SK-N-SH (cell line): Measurements from ENCODE around the gene PCK2.

ENCODE experiments used
- EP300 ChIP-seq, 2 experiments: IDR thresholded peaks; 2 replicates each; pipeline versions ENCODE4 v1.4.0 to v1.6.1; 2012; ENCODE audit warnings: borderline replicate concordance in 1 of 2, low read depth in 1 of 2, low read length in 1 of 2
- EZH2phosphoT487 ChIP-seq: fragments of 200-600 bp; sonication (generic); IDR thresholded peaks from 2 replicates; pipeline ENCODE4 v1.6.1; 2017; ENCODE audit warnings: low read depth, mixed run types, mild to moderate bottlenecking, antibody characterized with exemption, moderate library complexity, borderline replicate concordance
- FOXJ3 ChIP-seq: sonication (generic); formaldehyde crosslinking; IDR thresholded peaks from 2 replicates; pipeline ENCODE4 v1.5.1; 2020; ENCODE audit warnings: mild to moderate bottlenecking, missing genetic modification reagents
- GABPA ChIP-seq: IDR thresholded peaks from 2 replicates; pipeline ENCODE4 v1.4.0; 2012; ENCODE audit warnings: low read depth, mild to moderate bottlenecking
- JUND ChIP-seq: IDR thresholded peaks from 2 replicates; pipeline ENCODE4 v1.4.0; 2012
- NRF1 ChIP-seq: IDR thresholded peaks from 2 replicates; pipeline ENCODE4 v1.6.1; 2012; ENCODE audit warnings: low read depth, mild to moderate bottlenecking, low read length
- POLR2AphosphoS5 ChIP-seq: IDR thresholded peaks from 2 replicates; pipeline ENCODE4 v1.6.1; 2012; ENCODE audit warnings: low read depth, low read length
- SIN3A ChIP-seq: IDR thresholded peaks from 2 replicates; pipeline ENCODE4 v1.6.1; 2012; ENCODE audit warnings: low read depth, mild to moderate bottlenecking, low read length, moderate library complexity, borderline replicate concordance
- TEAD4 ChIP-seq: IDR thresholded peaks from 2 replicates; pipeline ENCODE4 v1.4.0; 2012; ENCODE audit warnings: mild to moderate bottlenecking, borderline replicate concordance; ENCODE audit not compliant: insufficient read depth
- YY1 ChIP-seq: IDR thresholded peaks from 2 replicates; pipeline ENCODE4 v1.4.0; 2012; ENCODE audit warnings: low read depth, mild to moderate bottlenecking
- TF ChIP-seq, protein P1 (sequence below): fragments of 200-600 bp; sonication (generic); IDR thresholded peaks from 2 replicates; pipeline ENCODE4 v1.6.1; 2017; ENCODE audit warnings: antibody characterized with exemption, mild to moderate bottlenecking, moderate library complexity

DNA sequence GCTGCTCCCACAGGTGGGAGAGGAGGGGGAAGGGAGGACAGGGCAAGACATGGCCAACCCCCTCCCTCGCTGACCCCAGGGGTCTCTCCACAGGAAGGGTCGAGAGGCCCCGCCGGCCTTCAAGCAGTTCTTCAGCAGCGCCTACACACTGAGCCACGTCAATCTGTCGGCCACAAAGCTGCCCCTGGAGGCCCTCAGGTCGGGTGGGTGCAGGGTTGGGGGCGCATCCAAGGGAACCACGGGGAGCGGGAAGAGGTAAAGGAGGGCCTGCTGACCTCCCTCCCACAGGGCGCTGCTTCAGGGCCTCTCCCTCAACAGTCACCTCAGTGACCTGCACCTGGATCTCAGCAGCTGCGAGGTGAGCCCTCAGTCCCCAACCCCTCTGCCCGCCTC lies 36.2 kb upstream of the PCK2 start:
- TF ChIP-seq, protein P1, sequence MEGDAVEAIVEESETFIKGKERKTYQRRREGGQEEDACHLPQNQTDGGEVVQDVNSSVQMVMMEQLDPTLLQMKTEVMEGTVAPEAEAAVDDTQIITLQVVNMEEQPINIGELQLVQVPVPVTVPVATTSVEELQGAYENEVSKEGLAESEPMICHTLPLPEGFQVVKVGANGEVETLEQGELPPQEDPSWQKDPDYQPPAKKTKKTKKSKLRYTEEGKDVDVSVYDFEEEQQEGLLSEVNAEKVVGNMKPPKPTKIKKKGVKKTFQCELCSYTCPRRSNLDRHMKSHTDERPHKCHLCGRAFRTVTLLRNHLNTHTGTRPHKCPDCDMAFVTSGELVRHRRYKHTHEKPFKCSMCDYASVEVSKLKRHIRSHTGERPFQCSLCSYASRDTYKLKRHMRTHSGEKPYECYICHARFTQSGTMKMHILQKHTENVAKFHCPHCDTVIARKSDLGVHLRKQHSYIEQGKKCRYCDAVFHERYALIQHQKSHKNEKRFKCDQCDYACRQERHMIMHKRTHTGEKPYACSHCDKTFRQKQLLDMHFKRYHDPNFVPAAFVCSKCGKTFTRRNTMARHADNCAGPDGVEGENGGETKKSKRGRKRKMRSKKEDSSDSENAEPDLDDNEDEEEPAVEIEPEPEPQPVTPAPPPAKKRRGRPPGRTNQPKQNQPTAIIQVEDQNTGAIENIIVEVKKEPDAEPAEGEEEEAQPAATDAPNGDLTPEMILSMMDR: no peak
- TF ChIP-seq EP300 (IDR thresholded peaks at IDR 0.05; ENCODE audit: borderline replicate concordance in 1 of 2, low read depth in 1 of 2, low read length in 1 of 2): no peak
- no peak for TF ChIP-seq FOXJ3 (CRISPR knock-in tag)
- no peak for TF ChIP-seq JUND
- no peak for TF ChIP-seq NRF1
- TF ChIP-seq YY1: no peak
- TF ChIP-seq EZH2phosphoT487: no peak
- no peak for TF ChIP-seq SIN3A
- TF ChIP-seq GABPA: no peak
- no peak for TF ChIP-seq POLR2AphosphoS5
- TF ChIP-seq TEAD4: no peak
